ENCODE results near the gene FADS2.

GRCh38 chr11:61916737-61917333, 88.7 kb downstream of the FADS2 start:
- TF ChIP-seq, protein P1, sequence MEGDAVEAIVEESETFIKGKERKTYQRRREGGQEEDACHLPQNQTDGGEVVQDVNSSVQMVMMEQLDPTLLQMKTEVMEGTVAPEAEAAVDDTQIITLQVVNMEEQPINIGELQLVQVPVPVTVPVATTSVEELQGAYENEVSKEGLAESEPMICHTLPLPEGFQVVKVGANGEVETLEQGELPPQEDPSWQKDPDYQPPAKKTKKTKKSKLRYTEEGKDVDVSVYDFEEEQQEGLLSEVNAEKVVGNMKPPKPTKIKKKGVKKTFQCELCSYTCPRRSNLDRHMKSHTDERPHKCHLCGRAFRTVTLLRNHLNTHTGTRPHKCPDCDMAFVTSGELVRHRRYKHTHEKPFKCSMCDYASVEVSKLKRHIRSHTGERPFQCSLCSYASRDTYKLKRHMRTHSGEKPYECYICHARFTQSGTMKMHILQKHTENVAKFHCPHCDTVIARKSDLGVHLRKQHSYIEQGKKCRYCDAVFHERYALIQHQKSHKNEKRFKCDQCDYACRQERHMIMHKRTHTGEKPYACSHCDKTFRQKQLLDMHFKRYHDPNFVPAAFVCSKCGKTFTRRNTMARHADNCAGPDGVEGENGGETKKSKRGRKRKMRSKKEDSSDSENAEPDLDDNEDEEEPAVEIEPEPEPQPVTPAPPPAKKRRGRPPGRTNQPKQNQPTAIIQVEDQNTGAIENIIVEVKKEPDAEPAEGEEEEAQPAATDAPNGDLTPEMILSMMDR (IDR thresholded peaks at IDR 0.05 in 4 of 5, conservative IDR thresholded peaks at IDR 0.05 in 1 of 5), result no peak
- TF ChIP-seq POLR2A (IDR thresholded peaks at IDR 0.05), result no peak

Measured in gastrocnemius medialis (tissue), 4 donors.